ENCODE results near the gene CACNA1C.

- no peak for TF ChIP-seq CTCF (IDR thresholded peaks at IDR 0.05)
- no peak for TF ChIP-seq POLR2AphosphoS5 (IDR thresholded peaks at IDR 0.05)
- TF ChIP-seq POLR2A (IDR thresholded peaks at IDR 0.05) = no peak
Observed at GRCh38 chr12:2412305-2412643, 359.5 kb downstream of the CACNA1C start.
